Gastroesophageal sphincter (tissue), 3 donors: ENCODE results near the gene RINT1.

Experiments used
- CTCF ChIP-seq, 4 experiments: fragments of 200-600 bp in 2 of 4; fragments of 450-650 bp in 2 of 4; sonication (generic) in 1 of 4; IDR thresholded peaks; one replicate each; pipeline ENCODE4 v1.5.1; 2017 to 2019; ENCODE audit warnings: antibody characterized with exemption in 4 of 4, mild to moderate bottlenecking in 2 of 4, moderate library complexity in 2 of 4
- EP300 ChIP-seq: sonication (generic); formaldehyde crosslinking; IDR thresholded peaks from one replicate; pipeline ENCODE4 v1.6.1; 2017; ENCODE audit warnings: antibody characterized with exemption, mild to moderate bottlenecking
- POLR2A ChIP-seq, 2 donors: fragments of 450-650 bp; IDR thresholded peaks; one replicate each; pipeline ENCODE4 v1.6.1; 2017; ENCODE audit warnings: antibody characterized with exemption in 2 of 2, mild to moderate bottlenecking in 2 of 2, moderate library complexity in 1 of 2
- POLR2AphosphoS5 ChIP-seq: sonication (generic); formaldehyde crosslinking; IDR thresholded peaks from one replicate; pipeline ENCODE4 v1.6.1; 2017; ENCODE audit warnings: antibody characterized with exemption

GRCh38 chr7:105519353-105519752 lies 12.6 kb upstream of the RINT1 start:
- TF ChIP-seq CTCF (IDR thresholded peaks at IDR 0.05) = no peak
- no peak for TF ChIP-seq POLR2AphosphoS5
- no peak for TF ChIP-seq EP300
- no peak for TF ChIP-seq POLR2A (IDR thresholded peaks at IDR 0.05)
